ENCODE data around the gene RGS19.
A peak's percentile ranks its signal among the peaks of the same experiment; 100 is the strongest.
"Not testable (repeated sequence)": the region's sequence is repeated elsewhere in the genome, so short reads cannot be mapped to it uniquely, and the experiment has no call there.

RGS19 gene, protein sequence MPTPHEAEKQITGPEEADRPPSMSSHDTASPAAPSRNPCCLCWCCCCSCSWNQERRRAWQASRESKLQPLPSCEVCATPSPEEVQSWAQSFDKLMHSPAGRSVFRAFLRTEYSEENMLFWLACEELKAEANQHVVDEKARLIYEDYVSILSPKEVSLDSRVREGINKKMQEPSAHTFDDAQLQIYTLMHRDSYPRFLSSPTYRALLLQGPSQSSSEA

DNA sequence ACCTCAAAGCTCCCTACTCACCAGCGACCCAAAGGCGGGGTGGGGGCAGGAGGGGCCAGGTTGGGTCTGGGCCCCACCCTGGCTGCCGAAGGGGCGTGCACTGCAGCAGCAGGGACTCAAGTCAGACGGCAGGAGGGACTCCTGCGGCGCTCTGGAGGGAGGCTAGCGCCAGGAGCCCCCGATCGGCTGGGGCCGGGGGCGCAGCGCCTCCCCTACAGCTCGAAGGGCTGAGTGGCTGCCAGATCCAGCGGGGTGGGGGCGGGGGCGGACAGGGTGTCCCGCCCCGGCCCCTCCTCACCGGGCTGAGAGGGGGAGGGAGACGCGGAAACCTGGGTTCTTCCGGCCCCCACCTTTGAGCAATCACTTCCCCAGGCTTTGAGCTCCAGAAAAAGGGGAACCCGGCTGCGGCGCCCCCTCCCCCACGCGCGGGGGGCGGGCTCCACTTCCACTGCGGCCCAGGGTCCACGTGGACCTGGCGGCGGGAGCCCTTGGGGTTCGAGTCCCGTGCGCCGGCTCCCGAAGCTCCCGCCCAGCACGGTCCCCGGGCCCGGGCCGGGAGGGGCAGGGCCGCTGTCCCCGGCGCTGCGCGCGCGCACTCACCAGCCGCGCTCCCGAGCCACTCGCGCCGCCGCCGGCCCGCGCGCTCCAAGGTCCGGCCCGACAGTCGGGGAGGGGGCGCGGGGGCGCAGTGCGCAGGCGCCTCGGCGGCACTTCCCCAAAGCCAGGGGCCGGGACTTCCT lies at the start of gene RGS19:
RGS19 (minus strand) TSS at position 246 of the 740 bp plus-strand sequence. CDS start 2,632 bp downstream, outside the sequence.
- DNase-seq = peak; percentile 47

DNA sequence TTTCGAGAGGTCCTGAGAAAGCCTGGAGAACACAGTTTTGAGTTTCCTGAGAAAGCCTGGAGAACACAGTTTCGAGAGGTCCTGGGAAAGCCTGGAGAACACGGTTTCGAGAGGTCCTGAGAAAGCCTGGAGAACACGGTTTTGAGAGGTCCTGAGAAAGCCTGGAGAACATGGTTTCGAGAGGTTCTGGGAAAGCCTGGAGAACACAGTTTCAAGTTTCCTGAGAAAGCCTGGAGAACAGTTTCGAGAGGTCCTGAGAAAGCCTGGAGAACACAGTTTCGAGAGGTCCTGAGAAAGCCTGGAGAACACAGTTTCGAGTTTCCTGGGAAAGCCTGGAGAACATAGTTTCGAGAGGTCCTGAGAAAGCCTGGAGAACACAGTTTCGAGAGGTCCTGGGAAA lies 44.2 kb upstream of the RGS19 start:
- not testable (repeated sequence) for DNase-seq

DNA sequence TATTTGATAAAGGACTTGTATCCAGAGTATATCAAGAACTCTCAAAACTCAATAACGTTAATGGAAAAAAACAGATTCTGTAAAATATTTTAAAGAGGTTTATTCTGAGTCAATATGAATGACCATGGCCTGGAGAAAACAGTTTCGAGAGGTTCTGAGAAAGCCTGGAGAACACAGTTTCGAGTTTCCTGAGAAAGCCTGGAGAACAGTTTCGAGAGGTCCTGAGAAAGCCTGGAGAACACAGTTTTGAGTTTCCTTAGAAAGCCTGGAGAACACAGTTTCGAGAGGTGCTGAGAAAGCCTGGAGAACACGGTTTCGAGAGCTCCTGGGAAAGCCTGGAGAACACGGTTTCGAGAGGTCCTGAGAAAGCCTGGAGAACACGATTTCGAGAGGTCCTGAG lies 43.6 kb upstream of the RGS19 start:
- not testable (repeated sequence) for DNase-seq

DNA sequence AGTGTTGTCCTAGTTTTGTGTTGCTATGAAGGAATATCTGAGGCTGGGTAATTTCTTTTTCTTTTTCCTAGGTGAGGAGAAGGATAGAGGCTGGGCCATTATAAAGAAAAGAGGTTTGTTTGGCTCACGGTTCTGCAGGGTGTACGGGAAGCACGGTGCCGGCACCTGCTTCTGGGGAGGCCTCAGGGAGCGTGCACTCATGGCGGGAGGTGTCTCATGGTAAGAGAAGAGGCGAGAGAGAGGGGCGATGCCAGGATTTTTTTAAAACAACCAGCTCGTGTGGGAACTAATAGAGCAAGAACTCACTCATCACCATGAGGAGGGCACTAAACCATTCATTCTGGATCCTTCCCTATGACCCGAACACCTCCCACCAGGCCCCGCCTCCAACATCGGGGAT lies 42.3 kb upstream of the RGS19 start:
- no peak for DNase-seq

DNA sequence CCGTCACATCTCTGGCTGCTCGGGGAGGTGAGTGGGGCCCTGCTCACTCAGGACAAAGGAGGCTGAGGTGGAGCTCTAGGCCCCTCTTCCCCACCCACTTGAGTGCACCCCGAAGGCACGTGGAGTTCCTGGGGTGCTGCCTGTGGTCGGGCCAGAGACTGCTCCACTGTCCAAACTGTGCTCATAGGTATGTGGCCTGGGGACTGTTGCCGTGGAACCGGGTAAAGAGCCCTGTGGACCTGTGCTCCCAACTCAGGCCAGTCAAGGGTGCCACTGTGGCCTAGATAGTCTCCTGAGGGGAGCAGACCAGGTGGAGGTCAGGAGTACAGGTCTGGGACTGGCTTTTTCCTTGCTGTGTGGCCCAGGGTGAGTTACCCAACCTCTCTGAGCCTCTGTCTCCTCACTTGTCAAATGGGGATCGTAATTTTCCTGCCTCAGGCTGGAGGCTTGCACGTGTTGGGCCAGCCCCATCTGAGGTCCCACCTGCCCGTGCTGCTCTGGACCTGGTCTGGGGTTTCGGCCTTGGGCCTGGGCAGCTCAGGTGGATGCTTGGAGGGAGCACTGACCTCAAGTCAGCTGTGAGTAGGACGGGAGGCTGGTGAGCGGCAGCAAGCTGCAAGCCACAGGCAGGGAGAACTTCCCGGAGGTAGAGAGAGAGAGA lies 40.5 kb upstream of the RGS19 start:
- no peak for DNase-seq

DNA sequence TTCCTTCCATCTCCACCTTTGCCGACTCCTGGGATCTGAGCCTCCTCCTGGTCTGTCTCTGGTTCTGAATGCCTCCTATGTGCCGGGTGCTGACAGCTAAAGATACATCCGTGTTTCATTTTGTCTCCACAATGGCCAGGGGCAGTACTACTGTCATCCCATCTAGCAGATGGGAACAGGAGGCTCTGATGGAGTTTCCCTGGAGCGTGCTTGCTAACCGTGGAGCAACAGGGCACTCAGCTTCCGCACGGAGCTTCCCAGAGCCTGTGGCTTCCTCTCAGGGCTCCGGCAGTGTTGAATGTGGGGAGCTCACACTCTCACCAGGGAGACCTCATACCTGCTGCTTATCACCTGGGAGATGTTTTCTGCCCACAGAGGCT lies 40.0 kb upstream of the RGS19 start:
- no peak for DNase-seq

DNA sequence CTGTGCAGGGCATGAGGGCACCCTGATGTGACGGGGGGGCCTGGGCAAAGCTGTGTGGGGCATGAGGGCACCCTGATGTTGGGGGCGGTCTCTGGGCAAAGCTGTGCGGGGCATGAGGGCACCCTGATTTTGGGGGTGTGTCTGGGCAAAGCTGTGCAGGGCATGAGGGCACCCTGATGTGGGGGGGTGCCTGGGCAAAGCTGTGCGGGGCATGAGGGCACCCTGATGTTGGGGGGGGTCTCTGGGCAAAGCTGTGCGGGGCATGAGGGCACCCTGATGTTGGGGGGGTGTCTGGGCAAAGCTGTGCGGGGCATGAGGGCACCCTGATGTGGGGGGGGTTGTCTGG lies 38.1 kb upstream of the RGS19 start:
- not testable (repeated sequence) for DNase-seq

DNA sequence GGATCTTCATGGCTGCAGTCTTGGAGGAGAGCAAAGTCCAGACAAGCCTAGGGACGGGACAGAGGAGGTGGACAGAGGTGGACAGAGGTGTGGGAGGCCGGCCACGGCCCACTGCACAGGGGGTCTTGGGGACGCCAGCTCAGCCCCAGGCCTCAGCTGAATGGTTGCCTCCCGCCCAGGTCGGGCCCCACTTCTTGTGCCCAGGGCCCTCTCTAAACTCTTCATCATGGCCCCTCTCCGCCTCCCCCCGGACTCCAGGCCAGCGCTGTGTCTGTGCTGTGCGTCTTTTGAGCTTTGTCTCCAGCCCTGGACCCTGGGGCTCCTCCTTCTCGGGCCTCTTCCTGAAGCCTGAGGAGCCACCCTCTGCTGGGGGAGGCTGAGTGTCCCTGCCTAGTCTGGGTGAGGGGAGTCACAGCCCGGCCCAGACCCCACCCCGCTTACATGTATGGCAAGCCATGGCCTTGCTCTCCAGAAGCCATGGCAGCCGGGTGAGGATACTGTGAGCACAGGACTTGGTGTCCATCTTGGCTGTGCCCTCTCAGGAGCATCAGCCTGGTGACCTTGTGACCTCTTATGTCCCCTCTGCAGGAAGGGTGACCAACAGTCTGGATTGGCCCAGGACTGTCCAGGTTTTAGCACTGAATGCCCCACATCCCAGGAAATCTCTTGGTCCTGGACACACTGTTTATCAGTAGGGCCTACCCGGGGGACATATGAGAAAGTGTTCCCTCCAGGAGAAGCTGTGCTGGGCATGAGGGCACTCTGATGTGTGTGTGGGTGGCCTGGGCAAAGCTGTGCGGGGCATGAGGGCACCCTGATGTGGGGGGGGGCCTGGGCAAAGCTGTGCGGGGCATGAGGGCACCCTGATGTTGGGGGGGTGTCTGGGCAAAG lies 37.5 kb upstream of the RGS19 start:
- peak; percentile 5 for DNase-seq

DNA sequence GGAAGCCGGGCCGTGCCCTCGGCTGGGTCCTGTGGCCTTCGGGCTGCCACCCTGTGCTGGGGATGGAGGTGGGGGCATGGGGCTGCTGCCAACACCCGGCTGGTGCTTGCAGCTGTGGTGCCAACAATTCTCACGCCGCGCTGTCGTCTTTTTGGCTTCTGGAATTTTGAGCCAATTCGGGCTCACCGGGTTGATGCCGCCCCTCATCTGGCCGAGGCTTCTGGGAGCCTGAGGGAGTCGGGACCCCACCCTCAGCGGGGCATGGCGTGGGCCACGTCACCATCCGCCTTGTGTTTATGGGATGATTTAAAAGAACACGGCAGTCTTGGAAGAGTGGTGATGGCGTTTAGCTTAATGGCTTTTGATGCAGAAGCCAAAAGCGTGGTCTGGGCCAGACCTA lies 36.7 kb upstream of the RGS19 start:
- DNase-seq = peak; percentile 4

DNA sequence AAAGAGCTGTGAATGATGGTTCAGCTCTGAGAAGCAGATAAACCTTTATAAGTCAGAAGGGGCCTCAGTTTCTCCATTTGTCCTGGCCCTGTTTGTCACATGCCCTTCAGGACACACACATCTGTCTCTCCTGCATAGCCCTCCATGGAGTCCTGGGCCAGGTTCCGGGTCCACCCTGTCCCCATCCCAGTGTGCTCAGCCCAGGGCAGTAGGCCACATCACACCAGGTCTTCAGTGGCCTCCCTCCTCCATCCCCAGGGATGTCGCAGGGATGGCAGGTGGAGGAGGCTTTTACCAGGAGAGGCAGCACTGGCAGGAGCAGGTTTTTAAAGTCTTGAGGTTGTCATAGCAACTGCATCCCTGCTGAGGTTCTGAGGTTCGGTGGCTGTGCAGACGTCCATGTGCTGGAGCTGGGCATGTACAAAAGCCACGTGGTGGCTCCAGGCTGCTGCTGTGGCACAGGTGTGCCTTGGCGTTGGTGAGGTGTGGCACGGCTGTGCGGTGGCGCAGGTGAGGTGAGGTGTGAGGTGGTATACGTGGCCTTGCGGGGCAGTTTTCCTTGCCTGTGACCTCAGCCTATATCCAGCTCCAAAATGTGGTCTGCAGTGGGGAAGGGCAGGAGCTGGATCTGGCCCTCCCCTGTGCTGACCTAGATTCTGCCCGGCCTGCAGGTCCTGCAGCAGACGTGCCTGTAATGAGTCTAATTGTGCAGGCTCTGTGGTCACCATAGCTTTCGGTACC lies 36.0 kb upstream of the RGS19 start:
- peak; percentile 1 for DNase-seq

DNA sequence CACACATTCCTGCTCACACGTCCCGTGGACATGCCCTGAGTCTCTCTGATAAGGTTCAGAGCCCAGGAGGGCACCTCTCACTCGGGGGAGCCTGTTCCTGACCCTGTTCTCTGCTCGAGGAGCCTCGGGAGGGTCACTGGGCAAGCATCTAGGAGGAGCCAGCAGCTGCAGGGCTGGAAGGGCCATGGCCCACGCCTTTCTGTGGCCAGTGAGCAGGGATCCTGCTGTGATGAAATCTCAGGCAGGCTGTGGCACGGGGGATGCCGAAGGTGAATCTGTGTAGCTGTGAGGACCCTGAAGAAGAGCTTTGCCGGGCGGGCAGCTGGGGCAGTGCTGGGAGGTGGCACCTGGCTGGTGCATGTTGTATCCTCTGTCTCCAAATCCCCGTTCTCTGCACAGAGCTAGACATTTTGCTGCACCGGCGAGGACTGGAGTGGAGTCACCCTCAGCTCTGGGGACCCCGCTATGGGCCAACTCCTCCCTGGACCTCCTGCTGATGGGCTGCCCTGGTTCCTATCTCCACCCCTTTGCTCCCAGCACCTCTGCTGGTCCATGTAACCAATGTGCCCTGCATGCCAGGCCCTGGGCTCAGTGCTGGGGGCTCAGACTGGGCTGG lies 35.1 kb upstream of the RGS19 start:
- no peak for DNase-seq

DNA sequence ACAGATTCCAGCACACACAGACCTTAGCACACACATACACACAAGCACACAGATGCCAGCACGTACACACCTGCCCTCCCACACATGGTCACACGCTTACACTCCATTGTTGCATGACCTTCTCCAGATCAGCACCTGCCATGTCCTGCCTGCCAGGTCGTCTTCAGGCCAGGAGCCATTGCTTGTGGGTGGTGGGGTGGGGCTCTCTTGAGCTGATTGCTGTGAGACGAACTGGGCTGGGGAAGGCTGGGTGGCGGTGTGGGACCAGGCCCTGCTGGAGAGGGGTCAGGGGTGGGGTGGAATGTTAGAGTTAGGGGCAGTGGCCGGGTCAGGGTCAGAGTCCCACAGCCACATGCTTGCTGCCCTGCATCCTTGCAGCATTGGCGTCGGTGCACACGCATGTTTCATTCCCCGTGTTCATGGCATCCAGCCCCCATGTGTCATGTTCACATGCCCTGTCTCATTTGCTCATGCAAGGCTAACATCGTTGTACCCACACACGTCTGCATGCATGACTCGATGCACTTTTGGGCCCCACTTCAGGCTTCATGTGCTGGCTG lies 34.6 kb upstream of the RGS19 start:
- peak; percentile 2 for DNase-seq

DNA sequence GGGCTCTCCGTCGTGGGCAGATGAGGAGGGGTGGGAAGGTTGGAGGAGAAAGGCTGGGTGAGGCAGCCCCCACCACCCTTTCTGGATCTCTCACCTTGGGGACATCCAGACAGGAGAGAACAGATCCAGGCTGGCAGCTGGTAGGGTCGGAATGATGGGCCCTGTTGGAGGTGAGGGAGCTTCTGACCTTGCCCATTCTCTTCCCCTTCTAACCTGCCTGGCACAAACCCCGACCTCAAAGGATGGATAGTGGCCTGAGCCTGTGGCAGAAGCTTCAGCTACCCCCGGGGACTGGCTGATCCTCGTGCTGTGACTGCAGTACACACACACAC lies 34.1 kb upstream of the RGS19 start:
- DNase-seq = no peak

DNA sequence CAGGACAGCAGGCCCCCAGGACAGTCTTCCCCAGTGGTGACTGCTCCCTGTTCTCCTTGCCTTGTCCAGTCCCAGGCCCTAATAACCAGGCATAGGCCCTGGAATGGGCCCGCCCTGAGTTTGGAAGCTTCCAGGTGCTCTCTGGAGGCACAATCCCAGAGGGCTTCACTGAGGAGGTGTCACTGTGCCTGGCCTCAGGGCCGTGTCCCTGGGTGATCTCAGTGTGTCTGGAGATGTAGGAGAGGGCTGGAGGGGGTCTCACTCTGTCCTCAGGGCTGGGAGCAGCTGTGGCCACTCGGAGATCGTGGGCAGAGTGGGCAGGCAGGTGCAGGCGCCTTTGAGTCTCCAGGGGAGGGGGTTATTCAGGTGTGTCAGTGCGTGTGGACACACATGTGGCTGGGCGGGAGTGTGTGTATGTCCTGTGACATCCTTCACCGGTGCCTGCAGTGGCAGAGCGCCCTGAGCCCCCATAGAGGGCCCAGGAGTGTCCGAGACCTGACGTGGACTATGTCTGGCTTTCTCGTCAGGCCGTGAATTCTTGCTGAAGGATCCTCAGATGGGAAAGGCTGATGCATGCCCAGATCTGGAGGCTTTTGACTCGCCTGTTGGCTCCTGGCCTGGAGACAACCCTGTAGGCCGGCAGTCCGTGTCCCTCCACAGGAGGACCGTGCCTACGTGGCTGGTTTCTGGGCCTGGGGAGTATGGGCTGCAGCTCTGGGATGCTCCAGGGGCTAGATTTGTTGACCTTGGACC lies 33.5 kb upstream of the RGS19 start:
- DNase-seq = no peak

DNA sequence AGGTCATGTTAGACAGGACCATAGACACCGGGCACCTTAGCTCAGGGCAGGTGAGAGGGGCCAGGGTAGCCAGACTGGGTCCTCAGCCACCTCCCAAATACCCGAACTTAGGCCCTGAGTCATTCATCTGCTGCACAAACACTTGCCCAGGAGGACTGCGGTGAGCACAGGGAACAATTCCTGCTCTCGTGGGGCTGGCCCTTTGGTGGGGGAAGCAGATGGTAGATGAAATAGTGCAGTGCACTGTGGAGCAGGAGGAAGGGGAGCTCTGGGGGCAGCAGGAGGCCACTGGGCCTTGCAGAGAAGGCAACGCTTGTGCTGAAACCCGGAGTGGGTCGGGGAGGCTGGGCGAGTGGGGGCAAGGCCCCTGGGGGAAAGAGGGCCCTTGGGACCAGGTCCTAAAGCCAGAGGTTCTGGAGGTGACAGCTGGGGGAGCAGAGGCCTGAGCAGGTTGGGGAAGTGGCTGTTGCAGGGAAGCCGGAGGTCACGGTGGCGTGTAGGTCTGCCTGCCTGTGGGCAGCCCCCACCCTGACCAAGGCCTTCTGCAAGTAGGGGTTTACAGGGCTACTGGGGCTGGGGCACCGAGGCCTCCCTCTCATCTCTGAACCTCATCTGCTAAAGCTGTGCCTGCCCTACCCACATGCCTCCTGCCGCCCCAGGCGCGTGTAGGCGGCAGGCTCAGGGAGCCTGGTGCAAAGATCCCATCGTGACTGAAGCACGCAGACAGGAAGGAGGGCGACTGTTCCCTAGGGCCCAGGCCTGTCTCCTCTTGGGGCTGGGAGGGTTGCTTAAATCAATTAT lies 32.7 kb upstream of the RGS19 start:
- DNase-seq = peak; percentile 7

DNA sequence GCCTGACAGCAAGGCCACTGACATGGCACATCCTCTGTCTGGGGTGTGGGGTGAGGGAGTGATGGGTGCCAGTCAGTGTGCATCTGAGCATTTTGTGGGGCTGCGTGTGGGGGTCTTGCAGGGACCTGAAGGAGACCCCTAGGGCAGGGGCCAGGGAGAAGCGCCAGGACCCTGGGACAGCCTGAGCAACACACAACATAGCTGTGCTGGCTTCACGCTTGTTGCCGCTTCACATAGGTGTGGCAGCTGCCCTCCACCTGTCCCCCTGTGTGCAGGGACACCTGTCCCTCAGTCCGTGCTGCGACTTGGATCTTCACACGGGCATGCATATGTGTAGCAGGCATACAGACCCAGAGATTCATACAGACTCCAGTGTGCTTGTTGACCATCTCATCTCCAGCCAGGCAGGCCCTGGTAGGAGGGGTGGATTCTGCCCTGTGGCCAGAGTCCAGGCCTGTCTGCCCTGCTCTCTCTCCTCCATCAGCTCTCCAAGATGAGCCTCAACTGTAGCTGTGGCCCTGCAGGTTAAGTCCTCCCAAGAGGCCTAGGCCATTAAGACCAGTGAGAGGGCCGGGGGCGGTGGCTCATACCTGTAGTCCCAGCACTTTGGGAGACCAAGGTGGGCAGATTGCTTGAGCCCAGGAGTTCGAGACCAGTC lies 31.2 kb upstream of the RGS19 start:
- no peak for DNase-seq

DNA sequence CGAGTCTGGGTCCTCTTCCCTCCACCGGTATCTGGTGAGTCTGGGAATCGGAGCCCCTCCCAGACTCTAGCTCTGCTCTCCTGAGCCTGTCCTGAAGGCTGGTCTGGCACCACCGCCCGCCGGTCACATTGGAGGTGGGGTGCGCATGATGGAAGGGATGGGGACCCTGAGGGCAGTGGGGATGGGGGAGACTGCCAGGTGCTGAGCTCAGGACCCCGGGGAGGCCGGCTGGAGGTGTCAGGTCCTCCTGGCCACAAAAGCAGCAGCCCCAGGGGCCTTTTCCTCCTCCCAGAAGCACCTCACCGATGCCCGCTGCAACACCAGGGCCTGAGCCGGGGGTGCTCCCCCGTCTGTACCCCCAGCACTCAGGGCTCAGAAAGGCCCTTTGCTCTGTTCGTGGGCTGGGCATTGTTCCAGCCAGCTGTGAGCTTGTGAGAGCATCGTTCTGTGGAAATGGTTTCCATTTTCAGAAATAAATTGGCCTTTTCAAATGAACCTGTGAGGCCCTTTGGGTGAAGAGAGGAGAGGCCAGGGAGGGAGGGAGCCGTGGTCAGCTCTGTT lies 30.6 kb upstream of the RGS19 start:
- peak; percentile 0 for DNase-seq

DNA sequence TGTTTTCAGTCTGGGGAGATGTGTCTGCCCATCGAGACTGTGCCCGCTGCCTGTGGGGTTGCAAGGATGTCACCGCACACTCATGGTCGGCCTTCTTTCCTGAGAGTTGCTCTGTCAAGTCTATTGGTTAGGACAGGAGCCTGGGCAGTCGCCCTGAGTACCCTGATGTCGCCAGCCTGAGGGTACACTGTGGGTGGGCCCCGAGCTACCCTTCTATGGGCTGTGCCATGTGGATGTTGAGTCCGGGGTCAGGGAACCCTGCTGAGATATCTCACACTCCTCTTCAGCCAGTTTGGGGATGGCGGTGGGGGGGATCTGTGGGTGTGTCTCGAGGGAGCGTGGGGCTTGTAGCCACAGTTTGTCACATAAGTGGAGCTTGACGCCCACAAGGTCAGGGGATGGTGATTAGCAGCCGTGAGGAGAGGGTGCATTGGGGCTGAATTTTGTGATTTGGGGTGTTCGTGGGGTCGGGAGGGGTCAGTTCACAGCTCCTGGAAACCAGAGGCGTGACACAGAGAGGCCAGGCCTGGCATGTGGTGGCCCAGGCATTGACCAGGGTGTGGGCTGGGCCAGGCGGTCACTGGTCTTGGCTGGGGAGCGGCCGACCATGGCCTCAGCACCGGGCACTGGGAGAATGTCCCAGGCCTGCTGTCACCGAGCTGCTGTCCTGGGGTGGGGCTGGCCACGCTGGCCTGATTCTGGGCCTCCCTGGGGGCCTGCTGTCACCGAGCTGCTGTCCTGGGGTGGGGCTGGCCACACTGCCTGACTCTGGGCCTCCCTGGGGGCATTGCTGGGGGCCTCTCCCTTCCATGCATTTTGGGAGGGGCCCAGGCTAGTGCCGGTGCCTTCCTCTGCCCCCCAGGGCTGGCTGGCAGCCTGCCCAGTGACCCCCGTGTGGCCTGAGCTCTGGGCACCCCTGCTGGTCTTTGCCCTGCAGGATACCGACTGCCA lies 29.7 kb upstream of the RGS19 start:
- no peak for DNase-seq

Data from activated CD4-positive, alpha-beta T cell treated with anti-CD3 and anti-CD28 coated beads for 1 hour (primary cell).